ENCODE measurements around the gene ADAMTS12. TPM values are rescaled to one million over a fixed set of nuclear protein-coding genes. Genes with fewer than 3 reads are reported as not detected.

The ADAMTS12 gene
- total and polyA plus RNA-seq, 4 donors, result 0.49 to 6.4 (median 2.3) TPM

GRCh38 chr5:33939556-33940262 is 47.9 kb upstream of the ADAMTS12 start (continued):
- no peak for TF ChIP-seq FOXA1 (IDR thresholded peaks at IDR 0.05)

GRCh38 chr5:33938881-33939280 is 47.1 kb upstream of the ADAMTS12 start:
- WGBS, result 17% methylated on average over 15 of the region's 15 CpGs
- peaks cover 3 to 13% (median 10%) of the 10 kb centered on the region in 4 donors for H3K27me3 ChIP-seq (ENCODE audit: control insufficient read depth in 4 of 4, insufficient read depth in 4 of 4, low read length in 3 of 4)

GRCh38 chr5:33938507-33938796 is 46.7 kb upstream of the ADAMTS12 start:
- Histone ChIP-seq H3K9ac (ENCODE audit: low read depth in 1 of 2, low read length in 2 of 2) (no peak overlapping the region), H3K36me3 (ENCODE audit: control insufficient read depth in 4 of 4, insufficient read depth in 3 of 4, low read depth in 1 of 4, low read length in 3 of 4) (no peaks in the 10 kb centered on the region), H3K4me1 (ENCODE audit: control insufficient read depth in 4 of 4, insufficient read depth in 4 of 4, low read length in 3 of 4) (peaks cover 5 to 17% (median 11%) of the 10 kb centered on the region in 4 donors), H3K27ac (ENCODE audit: low read depth in 1 of 2, low read length in 2 of 2) (no peak overlapping the region), H3K27me3 (ENCODE audit: control insufficient read depth in 4 of 4, insufficient read depth in 4 of 4, low read length in 3 of 4) (peaks cover 3 to 13% (median 10%) of the 10 kb centered on the region in 4 donors), H3K4me3 (ENCODE audit: low read depth in 1 of 3, low read length in 3 of 3) (no peak overlapping the region), H3K9me3 (ENCODE audit: control insufficient read depth in 4 of 4, low read length in 3 of 4) (no peaks in the 10 kb centered on the region)
- 17% methylated on average over 14 of the region's 14 CpGs for WGBS
- TF ChIP-seq ZBTB33 (IDR thresholded peaks at IDR 0.05) (no peak), REST (IDR thresholded peaks at IDR 0.05) (no peak), HNF4A (conservative IDR thresholded peaks at IDR 0.05) (no peak), SP1 (IDR thresholded peaks at IDR 0.05) (no peak), FOXA1 (IDR thresholded peaks at IDR 0.05) (no peak), JUND (IDR thresholded peaks at IDR 0.05) (no peak), MAX (IDR thresholded peaks at IDR 0.05) (no peak), NR2F2 (IDR thresholded peaks at IDR 0.05) (no peak), FOXA2 (IDR thresholded peaks at IDR 0.05) (no peak), YY1 (IDR thresholded peaks at IDR 0.05) (no peak), RAD21 (IDR thresholded peaks at IDR 0.05) (no peak), GABPA (IDR thresholded peaks at IDR 0.05 in 1 of 2, conservative IDR thresholded peaks at IDR 0.05 in 1 of 2) (no peak), CTCF (IDR thresholded peaks at IDR 0.05; ENCODE audit: low read depth, low read length, missing input control) (no peak), EGR1 (IDR thresholded peaks at IDR 0.05; ENCODE audit: low read depth in 2 of 2) (no peak), RXRA (IDR thresholded peaks at IDR 0.05) (no peak)
- no peak for DNase-seq (ENCODE audit: low spot score)

More at GRCh38 chr5:33938881-33939280, 47.1 kb upstream of the ADAMTS12 start:
- no peaks in the 10 kb centered on the region for H3K36me3 ChIP-seq (ENCODE audit: control insufficient read depth in 4 of 4, insufficient read depth in 3 of 4, low read depth in 1 of 4, low read length in 3 of 4)
- TF ChIP-seq RAD21 (IDR thresholded peaks at IDR 0.05) (no peak), EGR1 (IDR thresholded peaks at IDR 0.05; ENCODE audit: low read depth in 2 of 2) (no peak), FOXA2 (IDR thresholded peaks at IDR 0.05) (no peak), JUND (IDR thresholded peaks at IDR 0.05) (no peak), HNF4A (conservative IDR thresholded peaks at IDR 0.05) (no peak), RXRA (IDR thresholded peaks at IDR 0.05) (no peak)
- H3K4me1 ChIP-seq (ENCODE audit: control insufficient read depth in 4 of 4, insufficient read depth in 4 of 4, low read length in 3 of 4), result peaks cover 5 to 17% (median 11%) of the 10 kb centered on the region in 4 donors
- no peaks in the 10 kb centered on the region for H3K9me3 ChIP-seq (ENCODE audit: control insufficient read depth in 4 of 4, low read length in 3 of 4)
- H3K4me3 ChIP-seq (ENCODE audit: low read depth in 1 of 3, low read length in 3 of 3), result no peak overlapping the region
- no peak for DNase-seq (ENCODE audit: low spot score)
- H3K27ac ChIP-seq (ENCODE audit: low read depth in 1 of 2, low read length in 2 of 2), result no peak overlapping the region
- no peak overlapping the region for H3K9ac ChIP-seq (ENCODE audit: low read depth in 1 of 2, low read length in 2 of 2)

All from liver (tissue), 9 donors.